ENCODE data around the gene TNFRSF8.

The TNFRSF8 gene

DNA sequence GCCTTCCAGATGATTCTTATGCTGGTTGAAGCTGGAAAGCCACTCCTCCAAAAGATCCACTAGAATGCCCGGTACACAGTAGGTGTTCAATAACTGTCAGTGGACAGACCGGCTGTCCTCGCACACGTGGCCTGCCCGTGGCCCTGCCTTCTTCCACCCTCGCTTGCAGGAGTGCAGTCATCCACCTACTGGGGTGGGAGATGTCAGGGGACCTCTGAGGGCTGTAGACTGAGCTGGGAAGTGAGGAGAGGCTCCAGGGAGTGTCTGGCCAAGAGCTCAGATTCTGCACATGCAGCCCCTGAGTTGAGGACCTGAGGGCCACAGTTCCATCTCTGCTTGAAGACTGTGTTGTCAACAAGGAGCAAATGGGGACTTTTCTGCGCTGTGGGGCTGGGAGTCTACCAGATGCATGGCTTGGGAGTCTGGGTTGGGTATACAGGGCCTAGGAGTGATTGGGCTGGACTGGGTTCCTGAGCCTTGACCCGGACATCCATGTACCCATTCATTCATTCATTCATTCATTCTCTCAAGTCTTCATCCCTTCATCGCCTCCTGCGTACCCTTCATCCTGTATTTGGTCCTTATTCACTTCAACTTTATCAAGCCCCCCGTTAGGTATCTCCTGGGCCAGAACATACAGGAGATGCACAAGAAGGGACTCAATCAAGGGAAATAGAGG lies 99.5 kb downstream of the TNFRSF8 start:
- no peak for DNase-seq

DNA sequence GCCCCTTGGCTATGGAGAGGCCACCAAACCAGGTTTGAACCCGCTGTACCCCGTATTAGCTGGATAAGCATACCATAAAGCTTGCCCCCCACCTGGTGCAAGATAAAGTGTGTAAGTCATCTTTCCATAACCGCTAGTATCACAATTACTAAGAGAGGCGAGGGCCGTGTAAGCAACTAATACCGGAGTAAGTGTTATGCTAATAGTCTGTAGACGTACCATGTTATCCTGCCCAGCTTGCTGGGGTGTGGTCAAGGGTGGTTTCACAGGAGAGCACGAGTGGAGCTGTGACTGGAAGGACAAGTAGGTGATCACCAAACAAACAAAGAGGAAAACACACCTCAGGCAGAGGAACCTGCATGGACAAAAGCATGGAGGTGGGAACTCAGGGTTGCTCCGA lies 100.1 kb downstream of the TNFRSF8 start:
- no peak for DNase-seq

DNA sequence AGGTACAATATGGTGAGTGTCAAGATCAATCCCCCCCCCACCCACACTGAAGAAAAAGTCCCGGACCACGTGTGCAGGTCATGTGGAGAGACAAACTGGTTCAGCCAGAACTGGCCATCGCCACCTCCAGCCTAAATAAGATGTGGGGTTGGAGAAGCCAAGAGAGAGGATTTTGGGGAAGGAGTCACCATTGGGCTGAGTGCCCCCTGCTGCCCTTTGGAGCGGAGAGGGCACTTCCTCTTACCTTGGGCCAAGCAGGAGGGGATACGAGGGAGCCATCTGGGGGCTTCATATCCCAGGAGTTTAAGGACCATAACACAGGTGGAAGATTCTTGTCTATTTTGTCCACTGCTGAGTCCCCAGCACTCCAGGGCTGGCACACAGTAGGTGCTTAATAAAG lies 101.1 kb downstream of the TNFRSF8 start:
- DNase-seq: no peak

DNA sequence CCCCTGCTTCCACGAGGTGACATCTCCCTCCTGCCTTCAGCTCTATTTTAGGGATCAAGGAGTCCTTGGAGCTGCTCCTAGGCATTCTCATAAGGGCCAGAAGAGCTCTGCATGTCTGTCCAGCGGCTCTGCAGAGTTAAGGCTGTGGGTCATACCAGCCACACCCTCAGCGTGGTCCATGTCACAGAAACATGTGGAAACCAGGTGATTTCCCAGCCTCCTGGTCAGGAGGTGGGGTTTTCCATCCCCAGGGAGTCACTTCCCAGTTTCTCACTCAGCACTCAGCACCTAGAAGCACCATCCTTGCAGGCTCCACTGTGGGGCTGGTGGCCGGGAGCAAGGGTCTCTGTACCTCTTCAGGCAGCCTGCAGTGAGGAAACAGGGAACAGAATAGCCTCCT lies 102.2 kb downstream of the TNFRSF8 start:
- no peak for DNase-seq

DNA sequence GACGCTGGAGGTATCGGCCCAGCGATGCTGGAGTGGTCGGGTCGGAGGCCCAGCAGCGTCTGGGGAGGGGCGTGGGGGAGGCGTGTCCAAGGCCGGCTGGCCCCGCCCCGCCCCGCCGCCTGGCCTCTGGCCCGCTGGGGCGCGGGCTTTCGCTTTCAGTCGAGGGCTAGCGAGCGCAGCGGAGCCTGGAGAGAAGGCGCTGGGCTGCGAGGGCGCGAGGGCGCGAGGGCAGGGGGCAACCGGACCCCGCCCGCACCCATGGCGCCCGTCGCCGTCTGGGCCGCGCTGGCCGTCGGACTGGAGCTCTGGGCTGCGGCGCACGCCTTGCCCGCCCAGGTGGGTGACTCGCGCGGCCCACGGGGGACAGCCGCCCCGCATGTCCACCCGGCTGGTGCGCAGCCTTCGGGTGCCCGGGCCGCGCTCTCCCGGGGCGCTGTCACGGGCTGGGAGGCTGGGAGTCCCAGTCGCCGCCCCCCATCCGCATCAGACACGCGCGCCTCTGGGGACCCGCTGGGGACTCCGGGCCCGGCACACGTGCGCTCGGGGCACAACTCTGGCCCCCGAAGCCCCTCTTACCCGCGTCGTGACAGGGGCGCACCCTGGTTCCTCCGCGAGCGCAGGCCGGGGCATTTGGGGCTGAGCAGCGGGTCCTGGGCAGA lies 103.9 kb downstream of the TNFRSF8 start, which contains the start of gene TNFRSF1B:
TNFRSF1B (plus strand) TSS at position 158 of the 659 bp plus-strand sequence; CDS start at position 259, 101 bp downstream.
- no peak for DNase-seq

DNA sequence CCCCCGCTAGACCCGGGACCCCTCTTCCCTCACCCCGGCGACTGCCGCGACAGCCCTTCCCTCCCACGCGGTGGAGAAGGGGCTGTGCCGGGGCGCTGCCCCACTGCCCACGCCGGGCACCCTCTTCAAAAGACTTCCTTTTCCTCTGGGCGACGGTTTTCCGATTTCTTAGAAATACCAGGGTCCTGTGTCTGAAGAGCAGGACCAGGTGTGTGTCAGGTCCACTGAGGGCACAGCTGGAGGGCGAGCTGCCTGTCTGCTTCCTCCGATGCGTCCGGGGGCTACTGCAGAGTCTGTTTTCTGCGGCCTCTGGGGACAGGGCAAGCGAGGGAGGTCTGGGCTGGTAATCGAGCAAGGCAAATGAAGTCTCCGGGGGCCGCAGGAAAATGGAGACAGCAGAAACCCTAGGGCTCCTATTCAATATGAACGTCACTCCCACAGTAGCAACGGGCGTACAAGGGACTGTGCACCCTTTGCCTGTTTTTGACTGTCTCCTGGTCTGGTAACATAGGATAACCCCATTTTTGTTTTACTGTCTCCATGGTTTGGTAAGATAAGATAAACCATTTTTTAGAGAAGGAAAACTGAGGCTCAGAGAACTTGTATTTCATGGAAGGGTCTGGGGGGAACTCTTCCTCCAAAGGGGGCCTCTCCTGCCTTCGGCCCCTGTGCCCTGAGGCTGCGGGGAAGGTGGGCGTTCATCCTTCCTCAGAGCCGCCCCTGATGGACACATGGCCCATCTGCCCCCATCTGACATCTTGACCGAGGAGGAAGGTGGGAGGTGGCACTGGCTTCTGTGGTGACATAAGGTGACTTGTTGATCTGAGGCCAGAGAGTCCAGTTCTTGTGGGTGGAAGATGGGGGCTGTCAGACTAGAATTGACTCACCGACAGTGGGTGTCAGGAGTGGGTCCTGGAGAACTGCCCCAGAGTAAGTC lies 104.7 kb downstream of the TNFRSF8 start:
- DNase-seq: no peak

DNA sequence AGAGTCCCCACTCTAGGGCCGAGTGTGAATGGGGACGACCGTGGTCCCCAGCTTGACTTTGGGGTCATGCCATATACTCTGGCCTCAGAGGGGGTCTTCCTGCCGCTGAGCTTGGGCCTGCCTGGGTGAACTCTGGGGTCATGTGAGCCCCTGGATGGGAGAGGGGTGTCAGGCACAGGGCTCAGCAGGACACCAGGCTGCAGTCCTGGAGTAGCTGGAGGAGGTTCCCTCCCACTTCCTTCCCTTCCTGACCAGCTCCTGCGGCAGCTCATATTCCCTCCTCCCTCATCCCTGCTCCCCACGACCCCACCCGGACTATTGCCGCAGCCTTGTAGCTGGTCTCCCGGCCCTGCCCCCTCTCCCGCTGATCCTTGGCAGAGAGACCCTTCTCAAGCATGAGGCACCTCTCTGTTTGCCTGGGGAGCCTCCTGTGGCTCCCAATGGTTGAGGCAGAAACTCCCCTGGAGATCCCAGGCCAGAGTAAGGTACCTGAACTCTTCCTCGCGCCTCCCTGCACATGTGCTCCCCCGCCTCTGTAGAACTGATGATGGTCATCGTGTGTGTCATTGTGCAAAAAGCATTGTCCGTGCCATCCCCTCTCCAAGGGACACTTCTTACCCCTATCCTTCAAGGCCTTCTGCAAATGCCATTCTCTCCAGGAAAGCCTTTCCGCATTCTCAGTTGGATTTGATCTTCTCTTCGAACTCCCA lies 105.5 kb downstream of the TNFRSF8 start:
- no peak for DNase-seq

DNA sequence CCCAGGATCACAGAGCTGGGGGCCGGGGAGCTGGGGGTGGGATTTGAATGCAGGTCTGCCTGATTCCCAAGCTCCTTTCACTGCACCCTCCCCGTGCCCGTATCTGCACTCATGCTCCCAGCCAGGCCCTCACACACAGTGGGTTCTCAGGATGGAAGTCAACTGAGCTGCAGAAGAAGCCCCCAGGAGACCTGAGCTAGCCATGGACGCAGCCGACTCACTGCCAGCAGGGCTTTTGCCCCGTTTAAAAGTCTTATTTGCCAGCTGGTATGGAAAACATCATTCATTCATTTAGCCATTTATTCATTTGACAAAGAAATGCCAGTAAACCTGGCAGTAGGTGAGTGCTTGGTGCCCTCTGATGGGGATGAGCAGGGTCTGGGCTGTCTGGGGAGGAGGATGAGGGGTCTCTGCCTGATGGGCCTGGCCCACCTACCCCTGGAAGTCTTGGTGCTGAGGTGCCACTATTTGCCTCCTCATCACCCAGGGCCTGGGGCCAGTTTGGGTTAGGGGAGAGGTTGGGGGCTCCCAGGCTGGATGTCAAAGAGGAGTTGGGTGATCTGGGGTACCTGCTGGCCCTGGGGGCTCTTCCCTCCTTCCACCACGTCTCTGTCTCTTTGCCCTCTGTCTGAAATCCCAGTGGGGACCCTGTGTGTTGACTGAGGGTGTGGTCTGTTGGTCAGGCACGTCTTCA lies 106.5 kb downstream of the TNFRSF8 start:
- no peak for DNase-seq

DNA sequence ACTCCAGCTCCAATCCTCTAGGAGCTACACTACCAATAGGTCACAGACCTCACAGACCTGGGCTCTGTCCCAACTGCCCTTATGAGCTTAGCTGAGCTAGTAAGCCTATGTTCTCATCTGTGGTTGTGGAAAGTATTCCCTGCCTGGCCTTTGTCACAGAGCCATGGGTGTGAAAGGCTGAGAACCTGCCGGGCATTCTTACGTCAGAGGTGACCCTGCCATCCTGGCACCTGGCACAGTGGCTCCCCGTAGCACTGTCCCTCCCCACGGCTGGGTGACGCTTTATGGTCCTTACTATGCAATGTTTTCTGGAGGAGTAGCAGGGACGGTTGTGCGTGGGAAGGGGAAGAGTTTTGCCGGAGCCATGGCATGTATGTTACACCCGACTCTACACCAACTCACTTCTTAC lies 107.2 kb downstream of the TNFRSF8 start:
- DNase-seq: no peak

DNA sequence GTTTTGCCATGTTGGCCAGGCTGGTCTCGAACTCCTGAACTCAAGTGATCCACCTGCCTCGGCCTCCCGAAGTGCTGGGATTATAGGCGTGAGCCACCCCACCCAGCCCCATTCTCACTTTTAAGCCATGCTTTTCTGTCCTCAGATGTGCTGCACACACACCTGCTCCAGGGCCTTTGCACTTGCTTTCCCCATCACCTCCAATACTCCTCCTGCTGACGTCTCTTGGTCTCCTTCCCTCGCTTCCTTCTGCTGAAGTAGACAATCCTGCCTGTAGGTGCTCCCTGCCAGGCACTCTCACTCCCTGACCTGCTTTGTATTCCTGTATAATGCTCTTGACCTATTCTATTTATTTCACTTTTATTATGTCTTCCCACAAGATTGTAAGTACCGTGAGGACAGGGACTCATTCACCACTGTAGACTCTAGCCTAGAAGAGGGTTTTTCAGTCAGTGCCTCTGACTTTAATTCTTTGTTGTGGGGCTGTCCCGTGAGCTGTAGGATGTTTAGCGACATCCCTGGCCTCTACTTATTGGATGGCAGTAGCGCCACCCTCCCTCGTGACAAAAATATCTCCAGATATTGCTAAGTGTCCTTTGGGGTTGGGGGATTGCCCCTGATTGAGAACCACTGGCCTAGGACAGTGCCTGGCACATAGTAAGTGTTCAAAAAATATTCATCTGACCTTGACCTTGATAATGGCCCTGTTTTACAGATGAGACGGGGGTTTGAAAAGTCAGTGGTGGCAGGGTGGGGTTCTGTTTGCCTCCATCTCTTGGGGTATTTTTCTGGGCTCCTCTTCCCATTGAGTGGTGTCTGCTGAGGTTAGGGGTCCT lies 108.3 kb downstream of the TNFRSF8 start:
- no peak for DNase-seq

DNA sequence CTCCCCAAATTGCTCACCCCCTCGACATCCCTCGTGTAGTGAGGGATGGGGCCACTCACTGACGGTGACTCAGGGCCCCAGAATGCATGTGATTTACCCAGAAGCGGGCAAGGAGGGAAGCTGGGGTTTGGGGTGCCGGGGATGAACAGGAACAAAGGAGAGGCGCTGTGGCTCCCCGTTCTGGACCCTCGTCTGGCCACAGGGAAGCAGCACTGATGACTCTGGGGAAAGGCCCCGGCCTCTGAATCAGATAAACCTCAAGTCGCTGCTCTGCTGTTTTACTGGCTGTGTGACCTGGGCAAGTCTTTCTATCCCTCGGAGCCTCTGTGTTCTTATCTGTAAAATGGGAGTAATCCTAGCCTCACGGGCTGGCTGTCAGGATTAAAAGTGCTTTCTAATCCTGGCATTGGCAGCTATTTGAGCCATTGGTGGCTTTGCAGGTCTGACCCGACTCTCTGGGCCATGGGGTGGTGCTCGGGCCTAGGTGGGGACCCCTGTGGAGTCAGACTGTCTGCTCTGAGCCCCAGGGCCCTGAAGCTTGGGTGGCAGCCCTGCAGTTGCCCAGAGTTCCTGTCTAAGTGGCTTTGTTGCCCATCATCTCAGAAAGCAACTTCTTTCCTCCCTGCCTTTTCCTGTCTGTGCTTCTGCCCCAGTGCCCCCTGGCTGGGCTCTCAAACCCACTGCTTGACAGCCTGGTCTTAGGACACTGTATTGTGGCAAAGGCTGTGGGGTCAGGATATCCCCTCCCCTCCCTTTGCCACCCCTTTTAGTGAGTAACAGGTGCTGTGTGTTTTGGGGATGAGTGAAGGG lies 109.1 kb downstream of the TNFRSF8 start:
- DNase-seq: no peak

DNA sequence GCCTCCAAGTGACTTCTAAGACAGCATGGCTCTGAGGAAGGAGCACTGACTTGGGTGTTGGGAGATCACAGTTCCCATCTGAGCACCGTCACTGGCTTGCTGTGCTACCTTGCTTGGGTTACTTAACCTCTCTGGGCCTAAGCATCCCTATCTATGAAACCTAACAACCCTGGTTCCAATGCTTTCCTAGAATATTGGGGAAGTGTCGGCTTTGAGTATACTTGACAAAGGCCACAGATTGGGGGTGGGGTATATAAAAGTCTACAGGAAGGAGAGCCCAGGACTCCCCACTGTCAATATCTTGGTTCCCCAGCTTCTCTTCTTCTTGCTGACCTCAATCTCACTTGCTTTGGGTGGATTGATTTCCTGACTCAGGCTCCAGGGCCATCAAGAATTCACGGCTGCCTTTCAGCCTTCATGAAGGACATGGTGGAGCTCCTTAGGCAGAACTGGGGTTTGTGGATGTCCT lies 110.0 kb downstream of the TNFRSF8 start:
- DNase-seq: no peak

DNA sequence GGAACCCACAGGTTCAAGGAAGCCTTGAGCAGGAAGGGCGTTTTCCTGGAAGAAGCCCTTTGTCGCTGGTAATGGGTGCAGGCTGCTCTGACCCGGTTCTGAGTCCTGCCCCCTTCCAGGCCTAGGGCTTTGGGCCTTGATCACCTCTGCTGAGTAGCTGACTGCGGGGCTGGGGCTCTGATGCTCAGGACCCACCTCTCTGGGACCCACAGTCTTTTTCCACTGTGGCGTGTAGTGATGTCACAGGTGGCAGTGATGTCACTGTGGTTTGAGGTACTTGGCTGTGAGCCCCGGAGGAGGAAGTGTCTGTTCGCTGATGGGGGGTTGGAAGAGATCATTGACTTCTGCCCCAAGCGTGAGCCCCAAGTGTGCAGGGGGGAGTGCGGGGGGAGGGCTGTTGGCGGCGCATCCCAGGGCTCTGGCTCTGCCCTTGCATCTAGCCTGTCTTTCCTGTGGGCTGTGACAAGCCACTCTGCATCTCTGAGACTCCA lies 110.6 kb downstream of the TNFRSF8 start:
- no peak for DNase-seq

DNA sequence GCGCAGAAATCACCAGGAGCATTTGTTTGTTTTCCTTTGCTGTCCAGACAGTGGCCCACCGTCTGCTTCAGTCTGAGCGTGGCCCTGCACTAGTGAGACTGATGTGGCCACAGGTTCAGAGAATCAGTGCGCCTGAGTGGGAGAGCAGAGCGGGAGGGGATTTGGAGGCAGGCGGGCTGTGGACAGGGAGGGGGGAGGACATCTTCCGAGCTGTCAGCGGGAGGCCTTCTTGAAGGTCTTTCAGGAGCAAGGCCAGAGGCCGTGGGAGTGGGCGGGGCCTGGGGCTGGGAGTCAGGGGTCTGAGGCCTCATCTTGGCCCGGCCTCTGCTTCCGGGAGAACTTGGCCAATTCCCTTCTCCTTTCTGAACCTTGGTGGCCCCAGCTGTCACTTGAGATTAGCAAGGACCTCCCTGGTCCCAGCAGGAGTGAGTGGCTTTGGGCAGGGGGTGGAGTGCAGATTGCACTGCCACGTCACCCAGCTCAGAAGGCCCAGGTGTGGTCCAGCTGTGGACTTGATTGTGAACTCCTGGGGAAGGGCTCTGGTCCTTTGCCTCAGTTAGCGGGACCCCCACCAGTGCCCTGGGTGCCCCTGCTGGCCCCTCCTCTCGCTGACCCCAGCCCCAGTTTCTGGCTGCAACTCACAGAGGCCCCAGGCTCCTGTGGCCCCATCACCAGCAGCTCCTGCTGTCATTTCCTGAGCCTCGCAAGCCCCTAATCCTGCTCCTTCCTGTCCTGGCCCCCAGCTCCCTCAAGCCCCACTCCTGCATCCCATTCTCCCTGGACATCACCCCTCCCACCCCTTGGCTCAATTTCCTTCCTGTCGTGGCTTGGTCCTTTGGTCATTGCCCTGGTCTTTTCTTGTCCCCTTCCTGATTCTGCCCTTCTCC lies 112.1 kb downstream of the TNFRSF8 start:
- DNase-seq: no peak

DNA sequence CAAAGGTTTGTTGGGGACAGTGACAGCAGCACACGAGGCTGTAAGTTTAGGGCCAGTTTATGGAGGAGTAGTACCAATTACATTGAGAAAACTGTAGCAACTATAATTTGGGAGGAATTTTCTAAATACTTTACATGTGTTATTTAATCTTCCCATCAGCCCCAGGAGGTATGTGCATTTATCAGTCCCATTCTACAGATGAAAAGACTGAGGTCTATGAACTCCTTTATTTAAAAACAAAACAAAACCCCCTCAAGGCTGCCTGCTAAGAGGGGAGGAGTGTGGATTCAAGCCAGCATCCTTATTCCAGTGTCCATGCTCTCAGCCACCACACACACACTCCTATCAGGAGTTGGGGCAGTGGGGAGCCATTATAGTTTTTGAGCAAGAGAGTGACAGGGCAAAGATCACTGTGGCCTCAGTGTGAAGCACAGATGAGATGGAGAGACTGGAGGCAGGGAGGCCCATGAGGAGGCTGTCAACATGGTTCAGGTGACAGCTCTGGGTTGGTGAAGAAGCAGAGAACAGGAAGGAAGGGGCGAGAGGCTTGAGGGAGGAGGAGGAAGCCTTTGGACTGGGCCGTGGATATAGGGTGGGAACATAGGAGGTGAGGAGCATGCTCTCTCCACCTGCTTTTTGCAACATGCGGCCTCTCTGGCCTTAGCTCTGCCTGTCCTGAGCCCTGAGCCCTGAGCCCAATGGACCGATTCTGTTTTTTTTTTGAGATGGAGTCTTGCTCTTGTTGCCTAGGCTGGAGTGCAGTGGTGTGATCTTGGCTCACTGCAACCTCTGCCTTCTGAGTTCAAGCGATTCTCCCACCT lies 113.4 kb downstream of the TNFRSF8 start:
- DNase-seq: no peak

DNA sequence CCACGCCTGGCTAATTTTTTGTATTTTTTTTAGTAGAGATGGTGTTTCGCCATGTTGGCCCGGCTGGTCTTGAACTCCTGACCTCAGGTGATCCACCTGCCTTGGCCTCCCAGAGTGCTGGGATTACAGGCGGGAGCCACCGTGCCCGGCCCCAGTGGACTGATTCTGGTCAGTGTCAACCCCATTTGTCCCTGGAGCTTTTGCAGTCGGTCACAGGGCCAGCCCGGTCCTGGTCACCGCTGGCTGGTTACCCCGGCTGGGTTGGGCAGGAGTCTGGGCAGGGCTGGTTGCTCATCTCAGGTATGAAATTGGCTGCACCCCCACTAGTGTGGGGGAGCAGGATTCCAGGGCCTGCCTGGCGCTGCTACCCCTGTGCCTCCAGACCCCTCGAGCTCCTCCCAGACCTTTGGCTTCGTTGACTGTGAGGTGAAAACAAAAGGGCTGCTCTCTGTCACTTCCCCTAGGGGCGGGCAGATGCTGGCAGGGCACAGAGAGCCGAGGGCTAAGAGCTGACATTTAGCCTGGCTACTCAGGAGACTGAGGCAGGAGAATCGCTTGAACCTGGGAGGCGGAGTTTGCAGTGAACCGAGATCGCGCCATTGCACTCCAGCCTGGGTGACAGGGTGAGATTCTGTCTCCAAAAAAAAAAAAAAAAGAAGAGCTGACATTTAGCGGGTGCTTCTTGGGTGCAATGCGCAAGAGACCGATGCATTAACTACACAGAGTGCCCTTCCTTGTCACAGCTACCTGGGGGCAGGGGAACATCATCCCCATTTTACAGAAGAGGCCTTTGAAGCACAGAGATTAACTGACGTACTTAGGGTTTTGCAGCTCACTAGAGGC lies 114.3 kb downstream of the TNFRSF8 start:
- no peak for DNase-seq

DNA sequence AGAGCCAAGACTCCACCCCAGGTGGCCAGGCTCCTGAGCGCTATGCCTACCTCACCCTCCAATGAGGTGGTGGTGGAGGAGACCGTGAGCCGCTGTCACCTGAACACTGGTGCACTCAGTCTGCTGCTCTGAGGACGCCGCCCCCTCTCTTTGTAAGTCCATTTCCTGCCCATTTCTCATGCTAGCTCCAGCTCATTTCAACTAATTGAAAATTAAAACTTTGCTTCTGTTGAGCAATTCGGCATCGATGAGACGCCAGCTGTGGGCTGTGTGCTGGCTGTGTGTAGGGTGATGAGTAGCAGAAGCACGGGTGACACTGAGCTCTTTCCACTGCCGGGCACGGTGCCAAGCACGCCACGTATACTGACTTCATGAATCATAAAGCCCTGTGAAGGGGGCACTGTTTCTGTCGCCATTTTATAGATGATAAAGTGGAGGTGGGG lies 114.9 kb downstream of the TNFRSF8 start:
- DNase-seq: no peak

All from NCI-H1694 (cell line).